Peyer's patch (tissue), 4 donors: Measurements from ENCODE around the gene CSNK2B. TPM values are rescaled to one million over a fixed set of nuclear protein-coding genes. Genes with fewer than 3 reads are reported as not detected.
A peak's percentile ranks its signal among the peaks of the same experiment; 100 is the strongest.

Experiments used
- DNase-seq, 3 donors: peaks; one replicate each; pipeline ENCODE4 v3.0.0-alpha.2; 2017 to 2019
- H3K27ac ChIP-seq, 4 donors: fragments of 200-600 bp; sonication (generic); one replicate each; pipeline ENCODE4 v1.5.1; 2016 to 2019
- H3K27me3 ChIP-seq, 2 donors: fragments of 200-600 bp; sonication (generic); one replicate each; pipeline ENCODE4 v1.5.1; 2019
- H3K36me3 ChIP-seq, 3 donors: fragments of 200-600 bp; sonication (generic); one replicate each; pipeline ENCODE4 v1.5.1; 2016 to 2019
- H3K4me1 ChIP-seq, 4 donors: fragments of 200-600 bp; sonication (generic); one replicate each; pipeline ENCODE4 v1.5.1; 2016 to 2019
- H3K4me3 ChIP-seq, 4 donors: fragments of 200-600 bp; sonication (generic); 1 replicate in 3 of 4; 2 replicates in 1 of 4; pipeline ENCODE4 v1.5.1; 2016 to 2019; ENCODE audit warnings: mild to moderate bottlenecking in 1 of 4
- H3K9me3 ChIP-seq, 4 donors: fragments of 200-600 bp; sonication (generic); one replicate each; pipeline ENCODE4 v1.5.1; 2016 to 2019; ENCODE audit warnings: mild to moderate bottlenecking in 1 of 4
- POLR2A ChIP-seq, 2 donors: fragments of 450-650 bp; IDR thresholded peaks; one replicate each; pipeline ENCODE4 v1.5.1; 2017; ENCODE audit warnings: antibody characterized with exemption in 2 of 2, mild to moderate bottlenecking in 2 of 2, moderate library complexity in 2 of 2
- total RNA-seq, 4 donors: library from RNA; depleted of rRNA; stranded (reverse); fragments of >200 nt; gene quantifications; one replicate each; pipeline ENCODE4 v1.1.0, GENCODE V29; 2016
- TF ChIP-seq, protein P1 (sequence below), 6 experiments: fragments of 450-650 bp in 4 of 6; fragments of 200-600 bp in 2 of 6; sonication (generic) in 1 of 6; IDR thresholded peaks; one replicate each; pipeline ENCODE4 v1.5.1; 2017 to 2019; ENCODE audit warnings: antibody characterized with exemption in 6 of 6, mild to moderate bottlenecking in 3 of 6, moderate library complexity in 1 of 6

Gene CSNK2B
- total RNA-seq, 4 donors from 2014 or later = 209 to 243 (median 227) TPM

DNA sequence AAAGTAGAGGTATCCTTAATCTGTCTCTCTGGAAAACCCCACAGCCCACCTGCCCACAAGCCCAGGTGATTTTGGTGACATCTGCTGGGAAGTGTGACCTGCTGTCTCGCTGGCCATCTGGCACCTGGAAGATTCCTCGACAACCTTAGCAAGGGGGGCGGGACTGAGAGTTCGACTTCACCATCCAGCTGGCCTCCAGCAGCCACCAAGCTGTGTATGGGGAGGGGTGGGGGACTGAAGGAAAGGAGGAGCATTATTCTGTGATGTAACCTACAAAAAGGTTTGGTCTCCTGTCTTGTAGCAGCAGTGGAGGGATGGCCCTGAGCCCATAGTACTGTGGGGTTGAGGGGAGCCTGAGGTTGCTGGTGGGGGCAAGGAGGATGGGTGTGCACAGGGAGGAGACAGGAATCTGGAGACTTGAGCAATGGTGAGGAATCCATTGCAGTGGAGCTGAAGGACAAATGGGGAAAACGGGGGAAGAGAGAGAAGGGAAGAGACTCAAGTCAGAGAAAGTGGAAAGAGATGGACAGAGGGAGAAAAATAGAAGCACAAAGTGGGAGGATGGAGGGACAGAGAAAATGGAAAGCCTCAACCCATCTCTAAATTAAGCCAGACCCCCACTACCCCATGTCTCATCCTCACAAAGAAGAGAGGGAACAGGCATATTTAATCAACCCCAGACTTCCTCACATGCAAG lies 44.8 kb downstream of the CSNK2B start:
- Histone ChIP-seq H3K9me3 (no peaks in the 10 kb centered on the region), H3K27ac (peak overlapping the region in 1 of 4 donors; percentile 39), H3K4me3 (no peak overlapping the region), H3K4me1 (peaks cover 0 to 15% (median 1%) of the 10 kb centered on the region in 4 donors), H3K27me3 (no peaks in the 10 kb centered on the region), H3K36me3 (no peaks in the 10 kb centered on the region)
- no peak for DNase-seq
- TF ChIP-seq, protein P1, sequence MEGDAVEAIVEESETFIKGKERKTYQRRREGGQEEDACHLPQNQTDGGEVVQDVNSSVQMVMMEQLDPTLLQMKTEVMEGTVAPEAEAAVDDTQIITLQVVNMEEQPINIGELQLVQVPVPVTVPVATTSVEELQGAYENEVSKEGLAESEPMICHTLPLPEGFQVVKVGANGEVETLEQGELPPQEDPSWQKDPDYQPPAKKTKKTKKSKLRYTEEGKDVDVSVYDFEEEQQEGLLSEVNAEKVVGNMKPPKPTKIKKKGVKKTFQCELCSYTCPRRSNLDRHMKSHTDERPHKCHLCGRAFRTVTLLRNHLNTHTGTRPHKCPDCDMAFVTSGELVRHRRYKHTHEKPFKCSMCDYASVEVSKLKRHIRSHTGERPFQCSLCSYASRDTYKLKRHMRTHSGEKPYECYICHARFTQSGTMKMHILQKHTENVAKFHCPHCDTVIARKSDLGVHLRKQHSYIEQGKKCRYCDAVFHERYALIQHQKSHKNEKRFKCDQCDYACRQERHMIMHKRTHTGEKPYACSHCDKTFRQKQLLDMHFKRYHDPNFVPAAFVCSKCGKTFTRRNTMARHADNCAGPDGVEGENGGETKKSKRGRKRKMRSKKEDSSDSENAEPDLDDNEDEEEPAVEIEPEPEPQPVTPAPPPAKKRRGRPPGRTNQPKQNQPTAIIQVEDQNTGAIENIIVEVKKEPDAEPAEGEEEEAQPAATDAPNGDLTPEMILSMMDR (IDR thresholded peaks at IDR 0.05) = no peak
- no peak for TF ChIP-seq POLR2A (IDR thresholded peaks at IDR 0.05)

DNA sequence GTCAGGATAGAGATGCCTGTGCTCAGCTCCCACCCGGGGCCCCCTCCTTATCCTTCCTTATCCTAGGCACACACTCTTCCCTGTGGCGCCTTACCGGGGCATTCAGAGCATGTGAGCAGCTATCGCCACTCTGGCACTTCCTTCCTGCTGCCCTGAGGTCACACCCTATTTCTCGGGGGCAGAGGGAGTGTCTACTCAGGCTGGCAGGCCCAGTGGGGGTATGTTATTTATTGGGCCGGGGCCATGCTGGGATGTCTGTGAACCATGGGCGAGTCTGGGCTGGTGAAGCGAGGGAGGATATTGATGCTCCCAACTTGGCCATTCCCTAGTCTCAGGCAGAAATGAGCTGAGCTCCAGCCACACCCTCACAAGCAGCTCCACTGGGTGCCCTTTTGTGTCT lies 45.4 kb downstream of the CSNK2B start:
- Histone ChIP-seq H3K27ac (peak overlapping the region in 1 of 4 donors; percentile 39), H3K4me1 (peaks cover 0 to 15% (median 1%) of the 10 kb centered on the region in 4 donors), H3K4me3 (no peak overlapping the region), H3K36me3 (no peaks in the 10 kb centered on the region), H3K27me3 (no peaks in the 10 kb centered on the region), H3K9me3 (no peaks in the 10 kb centered on the region)
- DNase-seq = no peak
- TF ChIP-seq POLR2A (IDR thresholded peaks at IDR 0.05) = no peak
- TF ChIP-seq, protein P1 (IDR thresholded peaks at IDR 0.05) = no peak

DNA sequence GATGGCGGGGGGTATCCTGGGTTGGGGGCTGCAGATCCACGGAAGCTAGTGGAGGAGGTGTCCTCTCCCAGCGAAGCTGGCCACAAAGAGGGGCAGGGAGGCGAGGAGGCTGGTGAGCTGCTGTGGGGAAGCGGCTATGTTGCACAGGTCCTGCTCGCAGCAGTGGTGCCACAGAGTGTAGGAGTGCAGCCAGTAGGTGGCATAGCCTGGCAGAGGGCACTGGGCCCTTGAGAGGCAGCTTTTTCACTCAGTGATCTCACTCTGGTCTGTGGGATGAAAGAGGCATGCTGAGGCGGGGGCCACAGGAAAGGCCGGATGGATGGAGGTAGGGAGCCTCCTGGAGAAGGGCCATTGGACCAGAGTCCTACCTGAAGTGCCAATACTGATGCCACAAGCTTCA lies 46.4 kb downstream of the CSNK2B start:
- DNase-seq = no peak
- Histone ChIP-seq H3K27ac (no peak overlapping the region), H3K27me3 (no peaks in the 10 kb centered on the region), H3K9me3 (no peaks in the 10 kb centered on the region), H3K4me1 (peaks cover 0 to 15% (median 1%) of the 10 kb centered on the region in 4 donors), H3K36me3 (no peaks in the 10 kb centered on the region), H3K4me3 (no peak overlapping the region)
- TF ChIP-seq, protein P1 (IDR thresholded peaks at IDR 0.05) = peak in 4 of 6 experiments; percentile 14 to 44 (median 36)
- no peak for TF ChIP-seq POLR2A (IDR thresholded peaks at IDR 0.05)

DNA sequence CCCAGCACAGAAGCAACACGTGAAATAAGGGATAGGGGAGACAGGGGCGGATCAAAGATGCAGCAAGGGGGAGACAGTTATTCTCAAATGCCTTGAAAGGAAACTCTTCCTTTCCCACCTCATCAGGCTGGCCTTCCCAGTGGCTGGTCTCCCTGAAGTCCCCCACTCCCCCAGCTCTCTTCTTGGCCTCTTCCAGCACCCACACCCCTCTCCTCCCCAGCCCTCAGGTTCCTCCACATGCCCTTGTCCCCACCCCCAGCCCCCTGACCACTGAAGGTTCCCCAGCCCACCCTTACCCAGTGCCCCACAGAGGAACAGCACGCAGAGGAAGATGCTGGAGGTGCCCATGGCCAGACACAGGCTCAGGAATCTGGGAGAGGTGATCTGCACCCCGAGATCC lies 47.6 kb downstream of the CSNK2B start:
- peaks cover 0 to 15% (median 1%) of the 10 kb centered on the region in 4 donors for H3K4me1 ChIP-seq
- no peak overlapping the region for H3K27ac ChIP-seq
- H3K9me3 ChIP-seq = no peaks in the 10 kb centered on the region
- no peak overlapping the region for H3K4me3 ChIP-seq
- DNase-seq = no peak
- H3K36me3 ChIP-seq = no peaks in the 10 kb centered on the region
- H3K27me3 ChIP-seq = no peaks in the 10 kb centered on the region
- no peak for TF ChIP-seq POLR2A (IDR thresholded peaks at IDR 0.05)
- TF ChIP-seq, protein P1 (IDR thresholded peaks at IDR 0.05) = no peak

DNA sequence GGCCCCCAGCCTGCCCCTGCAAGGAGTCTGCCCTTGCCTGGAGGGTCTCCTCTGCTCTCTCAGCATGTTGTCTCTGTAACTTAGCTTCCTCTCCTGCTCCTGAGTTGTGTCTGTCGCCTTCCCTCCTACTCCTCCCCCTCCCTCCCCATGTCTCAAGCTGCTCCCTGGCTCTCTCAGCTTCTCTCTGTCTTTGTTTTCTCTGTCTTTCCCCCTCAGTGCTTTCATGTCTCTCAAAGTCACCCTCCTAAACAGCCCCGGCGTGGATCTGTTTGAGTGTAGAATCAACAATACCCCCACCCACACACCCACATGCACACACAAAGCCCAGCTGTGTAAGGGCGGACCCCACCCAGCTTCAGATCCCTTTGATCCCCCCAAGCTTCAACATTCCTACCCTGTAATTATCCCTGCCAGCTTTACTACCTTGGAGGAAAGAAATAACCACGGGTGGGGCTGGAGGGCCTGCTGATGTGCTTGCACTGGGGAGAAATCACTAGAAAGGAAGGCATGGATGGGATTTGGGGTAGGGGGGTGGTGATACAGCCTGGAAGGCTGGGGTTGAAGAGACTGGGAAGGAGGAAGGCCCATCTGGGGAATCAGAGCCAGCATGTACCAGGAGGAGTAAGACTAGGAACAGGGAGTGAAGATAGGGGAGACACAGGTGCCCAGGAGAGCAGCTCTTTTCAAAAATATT lies 48.3 kb downstream of the CSNK2B start:
- Histone ChIP-seq H3K36me3 (no peaks in the 10 kb centered on the region), H3K9me3 (no peaks in the 10 kb centered on the region), H3K27me3 (no peaks in the 10 kb centered on the region), H3K27ac (peak overlapping the region in 1 of 4 donors; percentile 35), H3K4me3 (no peak overlapping the region), H3K4me1 (peaks cover 0 to 15% (median 1%) of the 10 kb centered on the region in 4 donors)
- DNase-seq = no peak
- no peak for TF ChIP-seq POLR2A (IDR thresholded peaks at IDR 0.05)
- TF ChIP-seq, protein P1 (IDR thresholded peaks at IDR 0.05) = no peak
